Right lobe of liver (tissue), 4 donors: ENCODE results near the gene SYMPK.

ENCODE experiments used
- POLR2A ChIP-seq: fragments of 450-650 bp; IDR thresholded peaks from one replicate; pipeline ENCODE4 v1.6.1; 2017; ENCODE audit warnings: antibody characterized with exemption, mild to moderate bottlenecking
- TF ChIP-seq, protein P1 (sequence below), 4 donors: fragments of 200-600 bp in 3 of 4; fragments of 450-650 bp in 1 of 4; IDR thresholded peaks; one replicate each; pipeline versions ENCODE4 v1.5.1 to v1.8.0; 2016 to 2022; ENCODE audit warnings: antibody characterized with exemption in 4 of 4, mild to moderate bottlenecking in 2 of 4
- donor health status: DM: no; HTN: no; CAD: no.
- donor health status: DM: no; HTN: no; CAD: no.
- donor health status: DM: no; HTN: yes; CAD: no.

DNA sequence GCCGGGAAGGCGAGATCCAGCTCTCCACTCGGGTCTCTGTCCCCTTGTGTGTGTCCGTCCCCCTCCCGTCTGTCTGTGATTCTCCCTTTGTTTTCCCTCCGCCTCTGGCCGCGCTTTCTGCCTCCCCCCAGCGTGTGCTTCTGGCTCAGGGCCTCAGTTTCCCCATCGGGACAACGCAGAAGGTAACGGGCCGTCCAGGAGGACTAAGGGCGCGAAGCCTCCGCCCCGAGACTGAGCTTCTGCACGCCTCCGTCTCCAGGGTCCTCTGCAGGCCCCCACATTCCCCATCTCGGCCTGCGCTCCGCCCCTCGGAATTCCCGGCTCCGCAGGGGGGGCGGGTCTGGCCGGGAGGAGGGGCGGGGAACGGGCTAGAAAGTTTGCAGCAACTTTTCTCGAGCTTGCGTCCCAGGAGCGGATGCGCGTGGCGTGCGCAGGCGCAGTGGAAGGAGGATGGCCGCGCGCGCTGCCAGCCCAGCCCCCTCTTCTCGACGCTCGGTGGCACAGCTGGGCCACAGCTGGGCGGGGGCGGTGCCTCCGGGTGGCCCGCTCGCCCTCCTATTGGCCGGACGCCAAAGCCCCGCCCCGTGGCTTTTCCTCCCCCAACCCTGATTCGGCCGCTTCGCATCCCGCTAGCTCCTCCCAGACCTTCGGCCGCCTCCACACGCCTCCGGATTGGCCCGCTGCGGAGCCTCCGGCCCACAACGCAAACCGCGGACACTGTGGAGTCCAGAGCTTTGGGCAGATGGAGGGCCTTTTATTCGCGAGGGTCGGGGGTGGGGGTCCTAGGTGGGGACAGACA is 93.8 kb downstream of the SYMPK start, which contains the start of gene SIX5:
- TF ChIP-seq, protein P1, sequence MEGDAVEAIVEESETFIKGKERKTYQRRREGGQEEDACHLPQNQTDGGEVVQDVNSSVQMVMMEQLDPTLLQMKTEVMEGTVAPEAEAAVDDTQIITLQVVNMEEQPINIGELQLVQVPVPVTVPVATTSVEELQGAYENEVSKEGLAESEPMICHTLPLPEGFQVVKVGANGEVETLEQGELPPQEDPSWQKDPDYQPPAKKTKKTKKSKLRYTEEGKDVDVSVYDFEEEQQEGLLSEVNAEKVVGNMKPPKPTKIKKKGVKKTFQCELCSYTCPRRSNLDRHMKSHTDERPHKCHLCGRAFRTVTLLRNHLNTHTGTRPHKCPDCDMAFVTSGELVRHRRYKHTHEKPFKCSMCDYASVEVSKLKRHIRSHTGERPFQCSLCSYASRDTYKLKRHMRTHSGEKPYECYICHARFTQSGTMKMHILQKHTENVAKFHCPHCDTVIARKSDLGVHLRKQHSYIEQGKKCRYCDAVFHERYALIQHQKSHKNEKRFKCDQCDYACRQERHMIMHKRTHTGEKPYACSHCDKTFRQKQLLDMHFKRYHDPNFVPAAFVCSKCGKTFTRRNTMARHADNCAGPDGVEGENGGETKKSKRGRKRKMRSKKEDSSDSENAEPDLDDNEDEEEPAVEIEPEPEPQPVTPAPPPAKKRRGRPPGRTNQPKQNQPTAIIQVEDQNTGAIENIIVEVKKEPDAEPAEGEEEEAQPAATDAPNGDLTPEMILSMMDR (IDR thresholded peaks at IDR 0.05): no peak
- peak; percentile 78 for TF ChIP-seq POLR2A
